ENCODE measurements around the gene BST1.
"Not testable (repeated sequence)": the region's sequence is repeated elsewhere in the genome, so short reads cannot be mapped to it uniquely, and the experiment has no call there.

DNA sequence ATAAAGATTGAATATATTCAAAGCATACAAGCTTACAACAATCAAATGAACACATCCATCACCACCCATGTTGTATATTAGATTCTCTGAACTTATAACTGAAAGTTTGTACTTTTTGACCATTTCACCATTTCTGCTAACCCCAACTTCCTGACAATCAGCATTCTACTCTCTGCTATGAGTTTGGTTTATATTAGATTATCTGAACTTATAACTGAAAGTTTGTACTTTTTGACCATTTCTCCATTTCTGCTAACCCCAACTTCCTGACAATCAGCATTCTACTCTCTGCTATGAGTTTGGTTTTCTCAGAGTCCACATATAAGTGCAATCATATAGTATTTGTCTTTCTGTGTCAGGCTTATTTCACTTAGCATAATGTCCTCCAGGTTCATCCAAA is 59.6 kb downstream of the BST1 start:
- TF ChIP-seq CBFB (IDR thresholded peaks at IDR 0.05; ENCODE audit: low read depth); SMC3 (IDR thresholded peaks at IDR 0.05; ENCODE audit: borderline replicate concordance, low read length); NRF1 (conservative IDR thresholded peaks at IDR 0.05; ENCODE audit: low read depth, low read length); ZSCAN29 (IDR thresholded peaks at IDR 0.05); SREBF1 (IDR thresholded peaks at IDR 0.05; ENCODE audit: low read length); CBX3 (IDR thresholded peaks at IDR 0.05; ENCODE audit: borderline replicate concordance, low read depth); ESRRA (IDR thresholded peaks at IDR 0.05; ENCODE audit: low read length); RCOR1 (conservative IDR thresholded peaks at IDR 0.05; ENCODE audit: low read depth, low read length); POLR2AphosphoS5 (IDR thresholded peaks at IDR 0.05; ENCODE audit: low read length); TAF1 (IDR thresholded peaks at IDR 0.05; ENCODE audit: borderline replicate concordance, low read depth, low read length); BCL11A (IDR thresholded peaks at IDR 0.05; ENCODE audit: low read depth, low read length): not testable (repeated sequence)
- TF ChIP-seq, protein P1, sequence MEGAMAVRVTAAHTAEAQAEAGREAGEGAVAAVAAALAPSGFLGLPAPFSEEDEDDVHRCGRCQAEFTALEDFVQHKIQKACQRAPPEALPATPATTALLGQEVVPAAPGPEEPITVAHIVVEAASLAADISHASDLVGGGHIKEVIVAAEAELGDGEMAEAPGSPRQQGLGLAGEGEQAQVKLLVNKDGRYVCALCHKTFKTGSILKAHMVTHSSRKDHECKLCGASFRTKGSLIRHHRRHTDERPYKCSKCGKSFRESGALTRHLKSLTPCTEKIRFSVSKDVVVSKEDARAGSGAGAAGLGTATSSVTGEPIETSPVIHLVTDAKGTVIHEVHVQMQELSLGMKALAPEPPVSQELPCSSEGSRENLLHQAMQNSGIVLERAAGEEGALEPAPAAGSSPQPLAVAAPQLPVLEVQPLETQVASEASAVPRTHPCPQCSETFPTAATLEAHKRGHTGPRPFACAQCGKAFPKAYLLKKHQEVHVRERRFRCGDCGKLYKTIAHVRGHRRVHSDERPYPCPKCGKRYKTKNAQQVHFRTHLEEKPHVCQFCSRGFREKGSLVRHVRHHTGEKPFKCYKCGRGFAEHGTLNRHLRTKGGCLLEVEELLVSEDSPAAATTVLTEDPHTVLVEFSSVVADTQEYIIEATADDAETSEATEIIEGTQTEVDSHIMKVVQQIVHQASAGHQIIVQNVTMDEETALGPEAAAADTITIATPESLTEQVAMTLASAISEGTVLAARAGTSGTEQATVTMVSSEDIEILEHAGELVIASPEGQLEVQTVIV (IDR thresholded peaks at IDR 0.05; ENCODE audit: borderline replicate concordance, partially characterized antibody): not testable (repeated sequence)
- TF ChIP-seq, protein P2, sequence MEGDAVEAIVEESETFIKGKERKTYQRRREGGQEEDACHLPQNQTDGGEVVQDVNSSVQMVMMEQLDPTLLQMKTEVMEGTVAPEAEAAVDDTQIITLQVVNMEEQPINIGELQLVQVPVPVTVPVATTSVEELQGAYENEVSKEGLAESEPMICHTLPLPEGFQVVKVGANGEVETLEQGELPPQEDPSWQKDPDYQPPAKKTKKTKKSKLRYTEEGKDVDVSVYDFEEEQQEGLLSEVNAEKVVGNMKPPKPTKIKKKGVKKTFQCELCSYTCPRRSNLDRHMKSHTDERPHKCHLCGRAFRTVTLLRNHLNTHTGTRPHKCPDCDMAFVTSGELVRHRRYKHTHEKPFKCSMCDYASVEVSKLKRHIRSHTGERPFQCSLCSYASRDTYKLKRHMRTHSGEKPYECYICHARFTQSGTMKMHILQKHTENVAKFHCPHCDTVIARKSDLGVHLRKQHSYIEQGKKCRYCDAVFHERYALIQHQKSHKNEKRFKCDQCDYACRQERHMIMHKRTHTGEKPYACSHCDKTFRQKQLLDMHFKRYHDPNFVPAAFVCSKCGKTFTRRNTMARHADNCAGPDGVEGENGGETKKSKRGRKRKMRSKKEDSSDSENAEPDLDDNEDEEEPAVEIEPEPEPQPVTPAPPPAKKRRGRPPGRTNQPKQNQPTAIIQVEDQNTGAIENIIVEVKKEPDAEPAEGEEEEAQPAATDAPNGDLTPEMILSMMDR (IDR thresholded peaks at IDR 0.05 in 2 of 3, conservative IDR thresholded peaks at IDR 0.05 in 1 of 3; ENCODE audit: control insufficient read depth in 2 of 3, extremely low read depth in 1 of 3, insufficient read depth in 1 of 3, low read depth in 3 of 3, low read length in 3 of 3): not testable (repeated sequence)
- TF ChIP-seq, protein P3, sequence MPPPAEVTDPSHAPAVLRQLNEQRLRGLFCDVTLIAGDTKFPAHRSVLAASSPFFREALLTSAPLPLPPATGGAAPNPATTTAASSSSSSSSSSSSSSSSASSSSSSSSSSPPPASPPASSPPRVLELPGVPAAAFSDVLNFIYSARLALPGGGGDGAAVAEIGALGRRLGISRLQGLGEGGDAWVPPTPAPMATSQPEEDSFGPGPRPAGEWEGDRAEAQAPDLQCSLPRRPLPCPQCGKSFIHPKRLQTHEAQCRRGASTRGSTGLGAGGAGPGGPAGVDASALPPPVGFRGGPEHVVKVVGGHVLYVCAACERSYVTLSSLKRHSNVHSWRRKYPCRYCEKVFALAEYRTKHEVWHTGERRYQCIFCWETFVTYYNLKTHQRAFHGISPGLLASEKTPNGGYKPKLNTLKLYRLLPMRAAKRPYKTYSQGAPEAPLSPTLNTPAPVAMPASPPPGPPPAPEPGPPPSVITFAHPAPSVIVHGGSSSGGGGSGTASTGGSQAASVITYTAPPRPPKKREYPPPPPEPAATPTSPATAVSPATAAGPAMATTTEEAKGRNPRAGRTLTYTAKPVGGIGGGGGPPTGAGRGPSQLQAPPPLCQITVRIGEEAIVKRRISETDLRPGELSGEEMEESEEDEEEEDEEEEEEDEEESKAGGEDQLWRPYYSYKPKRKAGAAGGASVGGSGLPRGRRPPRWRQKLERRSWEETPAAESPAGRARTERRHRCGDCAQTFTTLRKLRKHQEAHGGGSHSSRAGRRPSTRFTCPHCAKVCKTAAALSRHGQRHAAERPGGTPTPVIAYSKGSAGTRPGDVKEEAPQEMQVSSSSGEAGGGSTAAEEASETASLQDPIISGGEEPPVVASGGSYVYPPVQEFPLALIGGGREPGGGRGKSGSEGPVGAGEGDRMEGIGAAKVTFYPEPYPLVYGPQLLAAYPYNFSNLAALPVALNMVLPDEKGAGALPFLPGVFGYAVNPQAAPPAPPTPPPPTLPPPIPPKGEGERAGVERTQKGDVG (CRISPR knock-in tag; IDR thresholded peaks at IDR 0.05): not testable (repeated sequence)
